ENCODE data around the gene PRDM16.

DNA sequence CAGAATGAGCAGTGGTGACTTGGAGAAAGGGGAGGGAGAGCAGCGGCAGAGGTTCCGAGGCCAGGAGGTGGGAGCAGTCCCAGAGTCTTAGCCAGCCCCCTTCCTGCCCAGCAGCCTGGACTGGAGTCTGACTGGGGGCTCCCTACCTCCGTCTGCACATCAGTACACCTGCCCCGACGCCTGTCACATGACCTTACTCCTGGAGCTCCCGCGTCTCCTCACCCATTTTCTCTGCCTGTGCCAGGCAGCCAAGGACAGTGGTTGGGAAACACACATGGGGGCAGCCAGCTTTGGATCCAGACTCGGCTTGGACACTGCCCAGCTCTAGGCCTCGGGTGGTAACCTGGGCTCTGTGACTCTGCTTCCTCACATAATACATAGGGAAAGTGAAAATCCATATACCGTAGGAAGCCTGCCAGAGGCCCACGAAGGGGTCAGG is 30.9 kb upstream of the PRDM16 start:
- TF ChIP-seq CTCF (conservative IDR thresholded peaks at IDR 0.05 in 1 of 2, IDR thresholded peaks at IDR 0.05 in 1 of 2; ENCODE audit: extremely low read depth in 1 of 2, insufficient read depth in 1 of 2, low read depth in 1 of 2, low read length in 2 of 2) (no peak), EZH2 (IDR thresholded peaks at IDR 0.05; ENCODE audit: borderline replicate concordance, low read length) (no peak)
